Measurements from ENCODE around the gene PRR36.

The PRR36 gene

DNA sequence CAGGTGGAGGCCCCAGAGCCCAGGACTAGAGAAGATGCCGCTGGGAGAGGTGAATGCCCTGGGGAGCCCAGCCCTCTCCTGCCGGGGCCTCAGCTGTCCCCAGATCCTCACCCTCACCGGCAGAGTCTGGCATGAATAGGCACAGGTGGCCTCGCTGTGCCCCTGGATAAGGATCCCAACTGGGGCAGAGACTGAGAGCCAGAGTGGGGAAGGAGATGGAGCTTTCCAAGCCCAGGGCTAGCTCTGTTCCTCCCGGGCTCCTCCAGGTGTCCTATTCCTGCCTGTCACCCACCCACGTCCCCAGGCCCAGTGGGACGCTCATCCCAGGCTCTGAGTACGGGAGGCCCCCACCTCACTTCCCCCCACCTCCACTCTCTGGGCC, 16.5 kb downstream of the PRR36 start:
- H3K4me3 ChIP-seq (ENCODE audit: low read length): no peak overlapping the region
- H3K9ac ChIP-seq (ENCODE audit: low read length): no peak overlapping the region
- peaks cover 21% of the 10 kb centered on the region for H3K4me1 ChIP-seq (ENCODE audit: control insufficient read depth, insufficient read depth, low read length)
- H3K36me3 ChIP-seq (ENCODE audit: control insufficient read depth, insufficient read depth, low read length): no peaks in the 10 kb centered on the region
- H3K9me3 ChIP-seq (ENCODE audit: control insufficient read depth, low read length): no peaks in the 10 kb centered on the region
- H3K27me3 ChIP-seq (ENCODE audit: control insufficient read depth, insufficient read depth, low read length): peaks cover 13% of the 10 kb centered on the region

- Histone ChIP-seq H3K27me3 (ENCODE audit: control insufficient read depth, insufficient read depth, low read length) (peaks cover 13% of the 10 kb centered on the region), H3K4me1 (ENCODE audit: control insufficient read depth, insufficient read depth, low read length) (peaks cover 17% of the 10 kb centered on the region), H3K9ac (ENCODE audit: low read length) (no peak overlapping the region), H3K9me3 (ENCODE audit: control insufficient read depth, low read length) (no peaks in the 10 kb centered on the region), H3K4me3 (ENCODE audit: low read length) (no peak overlapping the region), H3K36me3 (ENCODE audit: control insufficient read depth, insufficient read depth, low read length) (no peaks in the 10 kb centered on the region)
These were observed 17.2 kb downstream of the PRR36 start for GRCh38 chr19:7856679-7857663.

- Histone ChIP-seq H3K4me3 (ENCODE audit: low read length) (no peak overlapping the region), H3K4me1 (ENCODE audit: control insufficient read depth, insufficient read depth, low read length) (peaks cover 9% of the 10 kb centered on the region), H3K9ac (ENCODE audit: low read length) (no peak overlapping the region), H3K27me3 (ENCODE audit: control insufficient read depth, insufficient read depth, low read length) (peaks cover 6% of the 10 kb centered on the region), H3K36me3 (ENCODE audit: control insufficient read depth, insufficient read depth, low read length) (no peaks in the 10 kb centered on the region), H3K9me3 (ENCODE audit: control insufficient read depth, low read length) (no peaks in the 10 kb centered on the region)
These were observed 18.0 kb downstream of the PRR36 start for GRCh38 chr19:7856109-7856591.

GRCh38 chr19:7855426-7856108, 18.6 kb downstream of the PRR36 start:
- peaks cover 4% of the 10 kb centered on the region for H3K27me3 ChIP-seq (ENCODE audit: control insufficient read depth, insufficient read depth, low read length)
- H3K4me3 ChIP-seq (ENCODE audit: low read length): no peak overlapping the region
- no peaks in the 10 kb centered on the region for H3K36me3 ChIP-seq (ENCODE audit: control insufficient read depth, insufficient read depth, low read length)
- peaks cover 9% of the 10 kb centered on the region for H3K4me1 ChIP-seq (ENCODE audit: control insufficient read depth, insufficient read depth, low read length)
- no peak overlapping the region for H3K9ac ChIP-seq (ENCODE audit: low read length)
- no peaks in the 10 kb centered on the region for H3K9me3 ChIP-seq (ENCODE audit: control insufficient read depth, low read length)

GRCh38 chr19:7853770-7854128, 20.4 kb downstream of the PRR36 start:
- Histone ChIP-seq H3K9me3 (ENCODE audit: control insufficient read depth, low read length) (no peaks in the 10 kb centered on the region), H3K4me3 (ENCODE audit: low read length) (no peak overlapping the region), H3K9ac (ENCODE audit: low read length) (no peak overlapping the region)

GRCh38 chr19:7852851-7853769, 21.1 kb downstream of the PRR36 start:
- Histone ChIP-seq H3K36me3 (ENCODE audit: control insufficient read depth, insufficient read depth, low read length) (no peaks in the 10 kb centered on the region), H3K9ac (ENCODE audit: low read length) (no peak overlapping the region), H3K4me1 (ENCODE audit: control insufficient read depth, insufficient read depth, low read length) (peaks cover 9% of the 10 kb centered on the region), H3K4me3 (ENCODE audit: low read length) (no peak overlapping the region), H3K27me3 (ENCODE audit: control insufficient read depth, insufficient read depth, low read length) (peaks cover 4% of the 10 kb centered on the region), H3K9me3 (ENCODE audit: control insufficient read depth, low read length) (no peaks in the 10 kb centered on the region)

More at GRCh38 chr19:7853770-7854128, 20.4 kb downstream of the PRR36 start:
- H3K27me3 ChIP-seq (ENCODE audit: control insufficient read depth, insufficient read depth, low read length): peaks cover 4% of the 10 kb centered on the region
- peaks cover 9% of the 10 kb centered on the region for H3K4me1 ChIP-seq (ENCODE audit: control insufficient read depth, insufficient read depth, low read length)
- H3K36me3 ChIP-seq (ENCODE audit: control insufficient read depth, insufficient read depth, low read length): no peaks in the 10 kb centered on the region

- Histone ChIP-seq H3K4me1 (ENCODE audit: control insufficient read depth, insufficient read depth, low read length) (peaks cover 9% of the 10 kb centered on the region), H3K4me3 (ENCODE audit: low read length) (no peak overlapping the region), H3K9ac (ENCODE audit: low read length) (no peak overlapping the region), H3K36me3 (ENCODE audit: control insufficient read depth, insufficient read depth, low read length) (no peaks in the 10 kb centered on the region), H3K27me3 (ENCODE audit: control insufficient read depth, insufficient read depth, low read length) (no peaks in the 10 kb centered on the region), H3K9me3 (ENCODE audit: control insufficient read depth, low read length) (no peaks in the 10 kb centered on the region)
These were observed 22.3 kb downstream of the PRR36 start for GRCh38 chr19:7851623-7852500.

GRCh38 chr19:7850945-7851622, 23.1 kb downstream of the PRR36 start:
- no peaks in the 10 kb centered on the region for H3K27me3 ChIP-seq (ENCODE audit: control insufficient read depth, insufficient read depth, low read length)
- no peaks in the 10 kb centered on the region for H3K36me3 ChIP-seq (ENCODE audit: control insufficient read depth, insufficient read depth, low read length)
- H3K4me1 ChIP-seq (ENCODE audit: control insufficient read depth, insufficient read depth, low read length): peaks cover 9% of the 10 kb centered on the region
- H3K9ac ChIP-seq (ENCODE audit: low read length): no peak overlapping the region
- no peaks in the 10 kb centered on the region for H3K9me3 ChIP-seq (ENCODE audit: control insufficient read depth, low read length)
- no peak overlapping the region for H3K4me3 ChIP-seq (ENCODE audit: low read length)

GRCh38 chr19:7850000-7850813, 24.0 kb downstream of the PRR36 start:
- Histone ChIP-seq H3K4me1 (ENCODE audit: control insufficient read depth, insufficient read depth, low read length) (peaks cover 9% of the 10 kb centered on the region), H3K9me3 (ENCODE audit: control insufficient read depth, low read length) (no peaks in the 10 kb centered on the region), H3K9ac (ENCODE audit: low read length) (no peak overlapping the region), H3K36me3 (ENCODE audit: control insufficient read depth, insufficient read depth, low read length) (no peaks in the 10 kb centered on the region), H3K27me3 (ENCODE audit: control insufficient read depth, insufficient read depth, low read length) (no peaks in the 10 kb centered on the region), H3K4me3 (ENCODE audit: low read length) (no peak overlapping the region)

GRCh38 chr19:7849631-7849999, 24.6 kb downstream of the PRR36 start:
- H3K27me3 ChIP-seq (ENCODE audit: control insufficient read depth, insufficient read depth, low read length): no peaks in the 10 kb centered on the region
- no peaks in the 10 kb centered on the region for H3K36me3 ChIP-seq (ENCODE audit: control insufficient read depth, insufficient read depth, low read length)
- H3K4me3 ChIP-seq (ENCODE audit: low read length): no peak overlapping the region
- no peak overlapping the region for H3K9ac ChIP-seq (ENCODE audit: low read length)
- H3K4me1 ChIP-seq (ENCODE audit: control insufficient read depth, insufficient read depth, low read length): peaks cover 9% of the 10 kb centered on the region
- H3K9me3 ChIP-seq (ENCODE audit: control insufficient read depth, low read length): no peaks in the 10 kb centered on the region
